Erythroblast (primary cell): ENCODE measurements around the gene PARP16.
A peak's percentile ranks its signal among the peaks of the same experiment; 100 is the strongest.

Experiments used
- DNase-seq, 2 experiments: peaks; one replicate each; lab custom pipeline; 2025; lab: John Stamatoyannopoulos, UW
- GATA1 ChIP-seq: IDR thresholded peaks from 2 replicates; pipeline ENCODE4 v1.6.1; 2011; ENCODE audit warnings: low read depth, mild to moderate bottlenecking, control low read depth, low read length, moderate library complexity
- POLR2A ChIP-seq: IDR thresholded peaks from 2 replicates; pipeline ENCODE4 v1.6.1; 2011; ENCODE audit warnings: mild to moderate bottlenecking, low read length

Gene PARP16

GRCh38 chr15:65286704-65287519, at the start of gene PARP16:
PARP16 (minus strand) TSS chr15:65286883; CDS start chr15:65286426, 457 bp downstream.
- TF ChIP-seq GATA1 (no peak), POLR2A (peak; percentile 65)
- peak; percentile 94 to 95 for DNase-seq

GRCh38 chr15:65335278-65336055, 48.8 kb upstream of the PARP16 start:
- TF ChIP-seq GATA1 (no peak), POLR2A (no peak)
- no peak for DNase-seq

- no peak for DNase-seq
- TF ChIP-seq GATA1 (no peak), POLR2A (no peak)
Measured at GRCh38 chr15:65334586-65335231, 48.0 kb upstream of the PARP16 start.

GRCh38 chr15:65333856-65334255, 47.2 kb upstream of the PARP16 start:
- TF ChIP-seq POLR2A (no peak), GATA1 (no peak)
- DNase-seq, result no peak

- no peak for DNase-seq
- TF ChIP-seq POLR2A (no peak), GATA1 (no peak)
Measured at GRCh38 chr15:65333148-65333820, 46.6 kb upstream of the PARP16 start.

GRCh38 chr15:65332391-65333147, 45.9 kb upstream of the PARP16 start:
- TF ChIP-seq GATA1 (no peak), POLR2A (no peak)
- DNase-seq, result no peak

- no peak for TF ChIP-seq GATA1
- TF ChIP-seq POLR2A, result no peak
- no peak for DNase-seq
Measured at GRCh38 chr15:65331811-65332210, 45.1 kb upstream of the PARP16 start.

GRCh38 chr15:65330934-65331645, 44.4 kb upstream of the PARP16 start:
- no peak for TF ChIP-seq GATA1
- no peak for TF ChIP-seq POLR2A
- no peak for DNase-seq

GRCh38 chr15:65329984-65330735, 43.5 kb upstream of the PARP16 start:
- DNase-seq, result no peak
- TF ChIP-seq POLR2A (no peak), GATA1 (no peak)

- no peak for DNase-seq
- no peak for TF ChIP-seq GATA1
- no peak for TF ChIP-seq POLR2A
Measured at GRCh38 chr15:65329288-65329983, 42.8 kb upstream of the PARP16 start.
